ENCODE results near the gene COL24A1.

COL24A1 gene

GRCh38 chr1:85689775-85690404 is 466.7 kb downstream of the COL24A1 start:
- DNase-seq (ENCODE audit: insufficient read length) (no peak), FAIRE-seq (no peak)
- TF ChIP-seq POLR2A (IDR thresholded peaks at IDR 0.05; ENCODE audit: low read depth, low read length) = no peak
- TF ChIP-seq POLR2AphosphoS5 (IDR thresholded peaks at IDR 0.05; ENCODE audit: low read depth, low read length) = no peak
- no peak for TF ChIP-seq TAF1 (IDR thresholded peaks at IDR 0.05; ENCODE audit: borderline replicate concordance, low read depth, low read length)

- no peak for FAIRE-seq
- no peak for DNase-seq (ENCODE audit: insufficient read length)
- TF ChIP-seq TAF1 (IDR thresholded peaks at IDR 0.05; ENCODE audit: borderline replicate concordance, low read depth, low read length) (no peak), POLR2AphosphoS5 (IDR thresholded peaks at IDR 0.05; ENCODE audit: low read depth, low read length) (no peak), POLR2A (IDR thresholded peaks at IDR 0.05; ENCODE audit: low read depth, low read length) (no peak)
These were observed 473.1 kb downstream of the COL24A1 start for GRCh38 chr1:85683292-85684025.

DNA sequence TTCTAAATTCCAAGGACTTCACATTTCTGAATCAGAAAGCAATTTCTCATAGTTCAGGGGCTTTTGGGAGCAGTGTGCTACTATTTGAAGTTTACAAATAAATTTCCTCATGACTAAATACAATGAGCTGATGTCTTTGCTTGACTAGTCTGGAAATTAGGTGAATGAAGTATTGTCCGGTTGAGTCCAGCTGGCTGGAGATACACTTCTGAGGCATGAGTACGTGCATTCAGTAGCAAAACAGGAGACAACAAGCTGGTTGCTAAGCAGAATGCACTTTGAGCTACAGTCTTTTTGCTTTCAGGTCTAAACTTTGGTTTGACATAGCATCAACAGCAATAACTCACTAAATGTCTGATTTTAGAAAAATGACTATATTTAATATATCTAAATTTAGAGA is 475.5 kb downstream of the COL24A1 start:
- FAIRE-seq (no peak), DNase-seq (ENCODE audit: insufficient read length) (no peak)
- TF ChIP-seq POLR2AphosphoS5 (IDR thresholded peaks at IDR 0.05; ENCODE audit: low read depth, low read length) (no peak), TAF1 (IDR thresholded peaks at IDR 0.05; ENCODE audit: borderline replicate concordance, low read depth, low read length) (no peak), POLR2A (IDR thresholded peaks at IDR 0.05; ENCODE audit: low read depth, low read length) (no peak)
